Measurements from ENCODE around the gene SCNN1A. TPM values are rescaled to one million over a fixed set of nuclear protein-coding genes. Genes with fewer than 3 reads are reported as not detected.

Gene SCNN1A
- total RNA-seq, 6 experiments from 2014 or later, result 0.18 TPM; not detected in 5

DNA sequence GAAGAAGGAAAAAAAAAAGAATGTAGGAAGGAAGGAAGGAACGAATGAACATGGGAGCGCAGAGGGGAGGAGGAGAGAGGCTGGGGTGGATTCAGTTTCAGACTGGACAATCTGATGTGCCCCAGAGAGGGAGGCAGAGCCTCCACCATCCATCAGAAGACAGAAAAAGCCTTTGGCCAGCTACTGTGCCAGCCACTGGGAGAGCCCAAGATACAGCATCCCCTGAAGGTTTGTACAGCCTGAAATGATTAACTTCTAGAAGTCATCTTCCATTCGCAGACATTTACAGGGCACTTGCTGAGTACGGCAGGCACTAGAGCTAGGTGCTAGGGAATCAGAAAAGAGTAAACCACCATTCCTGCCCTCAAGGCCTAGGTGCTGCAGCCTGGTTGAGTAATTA, 55.9 kb downstream of the SCNN1A start:
- Mint-ChIP-seq H3K27ac (no peak overlapping the region), H3K36me3 (ENCODE audit: low read depth) (peaks cover 5% of the 10 kb centered on the region; the same call in 1 of the 2 replicates), H3K4me3 (no peak overlapping the region), H3K27me3 (ENCODE audit: insufficient read depth) (peaks cover 10% of the 10 kb centered on the region), H3K9me3 (no peaks in the 10 kb centered on the region), H3K4me1 (ENCODE audit: low read depth) (peaks cover 32% of the 10 kb centered on the region)
- DNase-seq, result no peak
- TF ChIP-seq, protein P1, sequence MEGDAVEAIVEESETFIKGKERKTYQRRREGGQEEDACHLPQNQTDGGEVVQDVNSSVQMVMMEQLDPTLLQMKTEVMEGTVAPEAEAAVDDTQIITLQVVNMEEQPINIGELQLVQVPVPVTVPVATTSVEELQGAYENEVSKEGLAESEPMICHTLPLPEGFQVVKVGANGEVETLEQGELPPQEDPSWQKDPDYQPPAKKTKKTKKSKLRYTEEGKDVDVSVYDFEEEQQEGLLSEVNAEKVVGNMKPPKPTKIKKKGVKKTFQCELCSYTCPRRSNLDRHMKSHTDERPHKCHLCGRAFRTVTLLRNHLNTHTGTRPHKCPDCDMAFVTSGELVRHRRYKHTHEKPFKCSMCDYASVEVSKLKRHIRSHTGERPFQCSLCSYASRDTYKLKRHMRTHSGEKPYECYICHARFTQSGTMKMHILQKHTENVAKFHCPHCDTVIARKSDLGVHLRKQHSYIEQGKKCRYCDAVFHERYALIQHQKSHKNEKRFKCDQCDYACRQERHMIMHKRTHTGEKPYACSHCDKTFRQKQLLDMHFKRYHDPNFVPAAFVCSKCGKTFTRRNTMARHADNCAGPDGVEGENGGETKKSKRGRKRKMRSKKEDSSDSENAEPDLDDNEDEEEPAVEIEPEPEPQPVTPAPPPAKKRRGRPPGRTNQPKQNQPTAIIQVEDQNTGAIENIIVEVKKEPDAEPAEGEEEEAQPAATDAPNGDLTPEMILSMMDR (IDR thresholded peaks at IDR 0.05), result no peak

DNA sequence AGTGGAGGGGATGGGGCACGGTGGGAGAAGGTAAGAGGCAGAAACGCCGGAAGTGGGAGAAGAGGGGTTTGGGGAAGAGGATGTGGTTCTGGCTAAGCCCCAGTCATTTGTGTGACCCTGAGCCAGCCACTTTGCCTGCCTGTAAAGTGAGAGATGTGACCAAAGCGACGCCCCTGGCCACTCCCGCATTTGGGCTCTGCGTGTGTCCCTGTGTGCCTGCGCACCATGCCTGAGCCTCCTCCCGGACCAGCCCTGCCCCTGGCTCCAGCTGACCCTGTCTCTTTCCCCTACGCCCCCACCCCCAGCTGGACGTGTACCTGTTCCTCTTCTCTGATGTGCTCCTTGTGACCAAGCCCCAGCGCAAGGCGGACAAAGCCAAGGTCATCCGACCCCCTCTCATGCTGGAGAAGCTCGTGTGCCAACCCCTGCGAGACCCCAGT, 56.9 kb downstream of the SCNN1A start:
- peaks cover 22% of the 10 kb centered on the region for H3K4me1 Mint-ChIP-seq (ENCODE audit: low read depth)
- DNase-seq, result no peak
- H3K9me3 Mint-ChIP-seq, result no peaks in the 10 kb centered on the region
- H3K36me3 Mint-ChIP-seq (ENCODE audit: low read depth), result peaks cover 5% of the 10 kb centered on the region; the same call in 1 of the 2 replicates
- TF ChIP-seq, protein P1 (IDR thresholded peaks at IDR 0.05), result no peak
- no peak overlapping the region for H3K27ac Mint-ChIP-seq
- H3K4me3 Mint-ChIP-seq, result no peak overlapping the region
- H3K27me3 Mint-ChIP-seq (ENCODE audit: insufficient read depth), result peaks cover 10% of the 10 kb centered on the region

DNA sequence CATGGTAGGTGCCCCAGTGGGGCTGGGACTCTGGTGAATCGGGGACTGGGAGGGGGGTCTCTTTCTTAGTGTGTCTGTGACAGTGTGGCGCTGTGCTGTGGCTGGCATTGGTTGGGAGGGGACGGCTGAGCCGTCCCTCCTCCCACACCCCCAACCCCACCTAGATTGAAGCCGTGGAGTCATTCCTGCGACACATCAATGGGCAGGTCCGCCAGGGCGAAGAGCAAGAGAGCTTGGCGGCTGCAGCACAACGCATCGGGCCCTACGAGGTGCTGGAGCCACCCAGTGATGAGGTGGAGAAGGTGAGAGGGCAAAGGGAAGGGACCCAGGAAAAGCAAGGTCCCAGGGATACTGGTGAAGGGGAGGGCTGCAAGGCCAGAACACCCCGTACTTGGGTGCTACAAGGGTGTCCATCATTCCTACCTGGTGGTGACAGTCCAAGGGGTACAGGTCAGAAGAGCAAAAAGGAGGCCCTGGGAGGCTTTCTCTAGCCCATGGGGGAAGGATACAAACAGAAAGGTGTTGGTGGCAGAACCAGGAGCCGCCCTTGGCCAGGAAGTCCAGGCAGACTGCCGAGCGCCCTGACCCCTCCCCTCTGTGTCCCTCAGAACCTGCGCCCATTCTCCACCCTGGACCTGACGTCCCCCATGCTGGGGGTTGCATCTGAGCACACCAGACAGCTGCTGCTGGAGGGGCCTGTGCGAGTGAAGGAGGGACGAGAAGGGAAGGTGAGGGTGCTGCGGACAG, 57.5 kb downstream of the SCNN1A start:
- peaks cover 5% of the 10 kb centered on the region; the same call in 1 of the 2 replicates for H3K36me3 Mint-ChIP-seq (ENCODE audit: low read depth)

DNA sequence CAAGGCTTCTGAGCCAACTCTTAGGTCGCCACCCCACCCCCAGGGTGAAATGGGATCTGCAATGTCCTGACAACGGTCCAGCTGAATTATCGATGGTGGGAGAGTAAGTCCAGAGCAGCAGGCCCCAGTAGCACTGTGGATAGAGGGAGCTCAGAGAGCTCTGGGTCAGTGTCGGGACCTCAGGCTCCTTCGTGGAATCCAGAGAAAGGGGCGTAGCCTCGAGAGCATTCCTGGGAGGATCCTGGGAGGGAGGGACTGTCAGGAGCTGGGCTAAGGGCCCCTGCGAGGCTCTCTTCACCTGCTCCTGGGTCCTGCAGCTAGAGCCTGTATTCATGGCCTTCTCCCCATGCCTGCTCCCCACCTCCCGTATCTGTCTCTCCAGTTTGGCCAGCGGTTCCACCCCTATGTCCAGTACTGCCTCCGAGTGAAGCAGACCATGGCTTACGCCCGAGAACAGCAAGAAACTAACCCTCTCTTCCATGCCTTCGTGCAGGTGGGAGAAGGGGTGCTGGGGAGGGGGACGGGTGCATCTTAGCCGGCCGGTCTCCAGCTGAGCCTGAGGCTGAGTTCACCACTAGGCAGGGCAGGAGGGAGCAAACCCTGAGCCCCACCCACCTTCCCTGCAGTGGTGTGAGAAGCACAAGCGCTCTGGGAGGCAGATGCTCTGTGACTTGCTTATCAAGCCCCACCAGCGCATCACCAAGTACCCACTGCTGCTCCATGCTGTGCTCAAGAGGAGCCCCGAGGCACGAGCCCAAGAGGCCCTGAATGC, 58.3 kb downstream of the SCNN1A start:
- TF ChIP-seq, protein P1 (IDR thresholded peaks at IDR 0.05), result no peak
- Mint-ChIP-seq H3K36me3 (ENCODE audit: low read depth) (peaks cover 5% of the 10 kb centered on the region; the same call in 1 of the 2 replicates), H3K27ac (no peak overlapping the region; the same call in 1 of the 2 replicates), H3K4me3 (no peak overlapping the region), H3K4me1 (ENCODE audit: low read depth) (peaks cover 17% of the 10 kb centered on the region), H3K27me3 (ENCODE audit: insufficient read depth) (peaks cover 10% of the 10 kb centered on the region), H3K9me3 (no peaks in the 10 kb centered on the region)
- DNase-seq, result no peak

More for the DNA sequence above, 57.5 kb downstream of the SCNN1A start:
- TF ChIP-seq, protein P1 (IDR thresholded peaks at IDR 0.05), result no peak
- Mint-ChIP-seq H3K27me3 (ENCODE audit: insufficient read depth) (peaks cover 10% of the 10 kb centered on the region), H3K4me3 (no peak overlapping the region), H3K9me3 (no peaks in the 10 kb centered on the region), H3K27ac (no peak overlapping the region), H3K4me1 (ENCODE audit: low read depth) (peaks cover 20% of the 10 kb centered on the region)
- no peak for DNase-seq

DNA sequence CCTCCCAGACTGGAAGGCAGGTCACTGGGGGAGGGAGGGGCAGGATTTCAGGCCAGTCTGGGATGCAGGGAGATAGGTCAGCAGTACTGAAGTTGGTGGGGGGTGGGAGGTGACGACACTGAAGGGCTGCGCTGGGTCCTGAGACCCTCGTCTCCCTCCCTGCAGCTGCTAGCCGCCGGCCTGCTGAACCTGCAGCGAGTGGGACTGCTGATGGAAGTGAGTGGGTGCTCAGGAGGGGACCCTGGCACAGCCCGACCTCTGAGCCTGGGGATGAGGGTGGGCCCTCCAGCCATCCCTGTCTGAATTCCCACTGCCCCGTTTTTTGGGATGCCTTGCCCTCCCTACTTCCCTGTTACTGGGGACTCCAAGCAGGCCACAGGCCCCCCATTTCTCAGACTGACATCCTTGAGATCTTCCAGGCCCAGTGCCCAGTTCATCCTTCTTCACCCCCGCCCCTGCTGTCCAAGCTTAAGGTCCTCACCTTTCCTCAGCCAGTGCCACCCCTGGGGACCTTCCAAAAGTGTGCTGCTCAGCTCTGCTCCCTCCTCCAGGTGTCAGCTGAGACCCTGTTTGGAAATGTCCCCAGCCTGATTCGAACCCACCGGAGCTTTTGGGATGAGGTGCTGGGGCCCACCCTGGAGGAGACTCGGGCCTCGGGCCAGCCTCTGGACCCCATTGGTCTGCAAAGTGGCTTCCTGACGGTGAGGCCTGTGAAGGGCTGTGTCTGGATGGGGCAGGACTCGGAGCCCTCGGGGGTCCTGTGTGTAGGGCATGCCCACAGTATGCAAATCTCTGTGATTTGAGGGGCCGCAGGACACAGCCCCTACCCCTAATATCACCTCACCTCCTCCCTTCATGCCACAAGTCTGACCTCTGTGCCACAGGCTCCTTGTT, 59.4 kb downstream of the SCNN1A start:
- no peaks in the 10 kb centered on the region for H3K9me3 Mint-ChIP-seq
- no peak for DNase-seq
- H3K27ac Mint-ChIP-seq, result no peak overlapping the region
- peaks cover 14% of the 10 kb centered on the region for H3K27me3 Mint-ChIP-seq (ENCODE audit: insufficient read depth)
- H3K4me3 Mint-ChIP-seq, result no peak overlapping the region
- TF ChIP-seq, protein P1 (IDR thresholded peaks at IDR 0.05), result no peak
- peaks cover 14% of the 10 kb centered on the region for H3K4me1 Mint-ChIP-seq (ENCODE audit: low read depth)
- H3K36me3 Mint-ChIP-seq (ENCODE audit: low read depth), result 0 out of 2 replicates have a peak, but pooled peaks cover under 1% of the 10 kb centered on the region

All from HFFc6 (cell line).